Measurements from ENCODE around the gene ACOT8.
A peak's percentile ranks its signal among the peaks of the same experiment; 100 is the strongest.
"Not testable (repeated sequence)": the region's sequence is repeated elsewhere in the genome, so short reads cannot be mapped to it uniquely, and the experiment has no call there.

ACOT8 gene

DNA sequence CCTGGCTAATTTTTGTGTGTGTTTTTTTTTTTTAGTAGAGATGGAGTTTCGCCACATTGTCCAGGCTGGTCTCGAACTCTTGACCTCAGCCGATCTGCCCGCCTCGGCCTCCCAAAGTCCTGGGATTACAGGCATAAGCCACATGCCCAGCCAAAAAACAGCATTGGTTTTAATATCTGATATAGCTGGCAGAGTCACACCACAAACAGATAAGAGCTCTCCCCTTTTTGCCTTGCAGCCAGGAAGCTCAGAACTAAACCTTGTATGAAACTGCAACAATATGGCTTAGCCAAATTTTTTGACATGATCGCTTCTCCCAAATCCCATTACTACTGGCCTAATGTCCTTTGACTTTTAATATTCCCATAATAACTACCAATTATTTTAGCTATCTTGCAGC is 4.9 kb downstream of the ACOT8 start:
- no peak for DNase-seq (ENCODE audit: low read depth)

DNA sequence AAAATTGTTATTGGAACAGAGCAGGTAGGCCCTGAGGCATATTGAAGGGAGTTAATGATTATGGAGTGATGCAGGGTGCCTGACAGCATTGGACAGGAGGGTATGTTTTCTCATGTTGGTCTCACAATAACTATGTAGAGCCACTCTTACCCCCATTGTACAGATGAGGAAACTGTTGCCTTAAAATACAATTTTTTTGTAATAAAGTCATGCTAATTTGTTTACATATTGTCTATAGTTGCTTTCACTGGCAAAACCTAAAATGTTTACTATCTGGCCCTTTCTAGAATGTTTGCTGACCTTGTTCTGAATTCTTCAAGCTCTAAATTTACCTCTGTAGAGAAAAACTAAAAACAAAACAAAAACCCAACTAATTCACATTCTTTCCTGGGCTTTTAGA is 5.7 kb downstream of the ACOT8 start:
- DNase-seq (ENCODE audit: low read depth), result no peak

DNA sequence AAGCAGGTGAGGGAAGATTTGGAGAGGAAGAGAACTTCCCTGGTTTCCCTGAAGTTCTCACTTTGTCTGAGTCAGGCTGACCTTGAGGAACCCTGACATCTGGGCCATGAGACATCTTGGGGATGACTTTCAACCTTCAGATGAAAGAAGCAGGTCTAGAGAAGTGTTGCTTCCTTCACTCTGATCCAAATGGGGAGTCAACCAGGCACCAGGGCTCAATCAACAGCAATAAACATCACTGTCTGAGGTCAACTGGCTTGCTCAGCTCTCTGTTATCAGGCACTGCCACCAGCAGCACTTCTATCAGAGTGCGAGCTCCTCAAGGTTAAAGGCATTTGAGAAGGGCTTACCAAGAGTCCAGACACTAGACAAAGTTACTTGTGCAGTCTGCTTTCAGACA is 6.3 kb downstream of the ACOT8 start:
- DNase-seq (ENCODE audit: low read depth), result no peak

DNA sequence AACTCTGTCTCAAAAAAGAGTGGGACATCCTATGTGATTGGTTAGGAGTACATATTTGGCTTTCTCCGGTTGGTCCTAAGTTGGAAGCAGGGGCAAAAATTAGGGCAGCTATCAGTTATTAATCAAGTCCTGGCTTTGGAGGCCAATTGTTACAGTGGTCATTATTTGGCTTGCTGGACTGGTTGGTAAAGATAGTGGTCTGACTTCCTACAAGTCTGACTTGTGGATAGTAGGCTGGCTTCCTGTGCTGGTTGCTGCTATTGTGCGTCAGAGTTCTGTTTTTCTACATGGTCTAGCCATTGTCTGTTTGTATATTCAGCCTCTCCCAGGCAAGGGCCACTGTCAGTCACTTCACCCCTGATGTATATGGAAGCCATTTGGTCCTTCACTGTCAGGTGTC is 7.0 kb downstream of the ACOT8 start:
- no peak for DNase-seq (ENCODE audit: low read depth)

DNA sequence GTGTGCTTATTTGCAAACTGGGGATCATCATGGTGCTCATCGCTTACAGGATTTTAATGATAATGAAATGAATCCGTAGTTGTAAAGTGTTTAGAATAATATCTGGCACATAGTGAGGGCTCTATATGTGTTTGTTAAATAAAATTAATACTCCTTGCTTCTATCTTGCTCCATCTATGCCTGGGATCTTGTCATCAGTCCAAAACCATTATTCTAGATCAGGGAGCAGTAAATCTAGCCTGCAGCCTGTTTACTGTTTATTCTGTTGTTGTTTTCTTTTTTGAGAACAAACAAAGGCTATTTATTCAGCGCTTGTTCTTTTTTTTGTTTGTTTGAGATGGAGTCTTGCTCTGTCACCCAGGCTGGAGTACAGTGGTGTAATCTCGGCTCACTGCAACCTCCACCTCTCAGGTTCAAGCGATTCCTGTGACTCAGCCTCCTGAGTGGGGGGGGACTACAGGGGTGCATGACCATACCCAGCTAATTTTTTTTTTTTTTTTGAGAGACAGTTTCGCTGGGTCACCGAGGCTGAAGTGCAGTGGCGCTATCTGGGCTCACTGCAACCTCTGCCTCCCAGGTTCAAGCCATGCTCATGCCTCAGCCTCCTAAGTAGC is 8.1 kb downstream of the ACOT8 start:
- DNase-seq (ENCODE audit: low read depth), result no peak

DNA sequence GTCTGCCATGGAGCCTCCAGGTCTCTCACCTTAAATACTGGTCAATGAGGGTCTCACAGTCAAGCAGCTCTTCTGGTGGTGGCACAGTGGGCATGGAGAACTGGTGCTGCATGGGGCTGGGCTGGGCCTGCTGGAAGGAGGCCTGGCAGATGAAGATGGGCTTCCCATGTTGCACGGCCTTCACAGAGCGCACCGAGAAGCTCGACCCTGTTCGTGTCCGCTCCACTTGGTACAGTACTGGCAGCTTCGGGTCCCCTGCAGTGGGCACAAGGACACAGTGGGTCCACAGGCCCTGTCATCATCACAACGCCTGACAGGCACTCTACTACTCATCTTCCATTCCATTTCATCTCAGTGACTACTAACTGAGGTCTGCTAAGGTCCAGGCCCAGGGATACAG is 8.8 kb downstream of the ACOT8 start:
- DNase-seq (ENCODE audit: low read depth), result no peak

DNA sequence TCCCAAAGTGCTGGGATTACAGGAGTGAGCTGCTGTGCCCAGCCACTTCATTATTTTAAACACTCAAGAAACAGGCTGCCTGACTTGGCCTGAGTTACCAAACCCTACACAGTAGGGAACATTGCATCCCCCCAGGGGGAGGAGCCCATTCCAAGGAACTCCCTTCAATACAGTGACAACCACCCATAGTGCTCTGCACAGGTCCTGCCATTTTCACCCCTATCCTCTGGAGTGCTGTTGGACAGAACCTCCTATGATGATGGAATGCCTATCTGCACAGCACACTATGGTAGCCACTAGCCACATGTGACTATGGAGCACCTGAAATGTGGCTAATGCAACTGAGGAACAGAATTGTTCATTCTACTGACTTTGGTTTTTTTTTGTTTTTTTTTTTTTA is 11.7 kb downstream of the ACOT8 start:
- no peak for DNase-seq (ENCODE audit: low read depth)

DNA sequence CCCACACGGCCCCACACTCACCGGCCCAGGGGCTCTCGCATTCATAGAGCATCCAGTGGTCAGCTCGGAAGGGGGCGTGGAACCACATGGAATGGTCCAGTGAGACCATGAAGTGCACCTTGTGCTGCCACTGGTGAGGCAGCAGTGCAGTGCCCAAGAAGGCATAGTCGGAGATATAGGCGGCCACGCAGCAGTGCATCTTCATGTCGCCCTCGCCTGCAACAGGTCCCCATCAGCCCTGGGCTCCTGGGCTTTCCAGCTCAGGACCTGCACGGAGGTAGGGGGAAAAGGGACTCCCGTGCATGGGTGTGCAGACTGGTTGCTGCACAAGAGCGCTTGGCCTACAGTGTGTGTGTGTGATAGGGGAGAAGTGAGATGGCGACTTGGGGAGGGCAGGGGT is 13.7 kb downstream of the ACOT8 start:
- no peak for DNase-seq (ENCODE audit: low read depth)

DNA sequence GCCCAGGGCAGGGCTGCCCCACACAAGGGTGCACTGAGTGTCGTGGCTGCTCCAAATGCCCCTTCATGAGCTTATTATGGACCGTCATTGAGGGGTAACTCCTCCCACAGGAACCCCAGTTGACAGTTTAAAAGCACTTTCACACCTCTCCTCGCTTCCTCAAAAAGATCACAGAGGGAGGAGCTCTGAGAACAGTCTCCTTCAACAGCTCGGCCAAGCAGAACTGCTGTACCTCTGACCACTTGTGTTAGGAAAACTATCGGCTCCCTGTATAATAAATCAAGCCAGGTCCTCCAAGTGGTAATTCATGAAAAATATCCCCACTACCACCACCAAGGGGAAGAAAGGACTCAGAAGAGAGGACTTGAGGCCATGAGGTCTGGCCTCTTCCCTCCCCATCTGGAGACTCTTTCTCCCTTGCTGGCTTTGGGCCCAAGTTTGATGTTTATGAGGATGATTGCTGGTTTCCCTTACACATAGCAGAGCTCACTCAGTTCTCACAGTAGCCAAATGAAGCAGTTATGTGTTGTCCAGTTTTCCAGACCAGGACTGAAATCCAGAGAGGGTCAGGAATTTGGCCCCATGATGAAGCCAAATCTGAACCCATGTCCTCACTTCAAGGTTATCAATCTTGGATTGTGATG is 14.9 kb downstream of the ACOT8 start:
- DNase-seq (ENCODE audit: low read depth), result no peak

DNA sequence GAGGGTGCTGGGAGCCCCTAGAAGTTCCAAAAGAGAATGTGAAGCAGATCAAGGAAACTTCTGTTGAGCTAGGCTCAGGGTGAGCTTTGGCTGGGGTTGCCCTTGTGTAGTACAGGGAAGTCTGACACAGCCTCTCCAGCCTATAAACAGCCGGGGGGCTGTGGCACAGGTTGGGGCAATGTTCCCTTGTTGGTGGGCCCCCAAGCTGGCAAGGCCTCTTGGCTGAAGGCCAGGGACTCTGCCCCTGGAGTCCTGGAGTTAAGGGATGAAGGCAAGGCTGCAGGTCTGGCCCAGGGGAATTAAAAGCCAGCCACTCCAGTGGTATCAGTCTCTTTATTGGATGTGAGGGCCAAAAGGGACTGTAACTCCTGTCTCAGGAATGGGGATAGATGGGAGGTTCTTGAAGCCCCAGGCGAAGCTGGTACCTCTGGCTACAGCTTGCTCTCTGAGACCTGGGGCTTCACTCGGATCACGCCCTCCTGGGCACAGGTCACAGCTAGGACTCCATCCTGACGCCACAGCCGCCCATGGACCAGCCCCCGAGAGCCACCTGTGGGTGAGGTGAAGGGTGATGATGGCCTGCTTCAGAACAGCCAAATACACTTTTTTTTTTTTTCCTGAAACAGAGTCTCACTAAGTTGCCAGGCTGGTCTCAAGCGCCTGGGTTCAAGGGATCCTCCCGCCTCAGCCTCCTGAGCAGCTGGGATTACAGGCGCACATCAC is 15.6 kb downstream of the ACOT8 start:
- no peak for DNase-seq (ENCODE audit: low read depth)

DNA sequence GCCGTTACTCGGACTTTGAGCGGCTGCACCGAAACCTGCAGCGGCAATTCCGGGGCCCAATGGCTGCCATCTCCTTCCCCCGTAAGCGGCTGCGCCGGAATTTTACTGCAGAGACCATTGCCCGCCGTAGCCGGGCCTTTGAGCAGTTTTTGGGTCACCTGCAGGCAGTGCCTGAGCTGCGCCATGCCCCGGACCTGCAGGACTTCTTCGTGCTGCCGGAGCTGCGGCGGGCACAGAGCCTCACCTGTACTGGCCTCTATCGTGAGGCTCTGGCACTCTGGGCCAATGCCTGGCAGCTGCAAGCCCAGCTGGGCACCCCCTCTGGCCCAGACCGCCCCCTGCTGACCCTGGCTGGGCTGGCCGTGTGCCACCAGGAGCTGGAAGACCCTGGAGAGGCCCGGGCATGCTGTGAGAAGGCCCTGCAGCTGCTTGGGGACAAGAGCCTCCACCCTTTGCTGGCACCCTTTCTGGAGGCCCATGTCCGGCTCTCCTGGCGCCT is 16.4 kb downstream of the ACOT8 start:
- DNase-seq (ENCODE audit: low read depth), result no peak

DNA sequence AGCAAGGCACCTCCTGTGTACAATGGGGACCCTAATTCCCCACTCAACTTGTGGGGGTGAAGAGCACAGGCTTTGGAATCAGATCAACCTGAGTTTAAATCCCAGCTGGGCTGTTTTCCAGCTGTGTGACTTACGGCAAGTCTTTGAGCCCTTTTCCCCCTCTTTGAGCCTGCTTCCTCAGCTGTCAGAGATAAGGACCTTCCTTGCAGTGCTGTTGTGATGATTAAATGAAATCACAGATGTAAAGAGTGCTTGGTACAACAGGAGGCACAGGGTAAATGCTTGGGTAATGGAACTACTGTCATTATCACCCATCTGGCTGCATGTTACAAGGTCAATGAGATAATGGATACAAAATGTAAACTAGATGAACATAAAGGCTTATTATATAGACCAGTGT is 20.4 kb downstream of the ACOT8 start:
- DNase-seq (ENCODE audit: low read depth), result no peak

DNA sequence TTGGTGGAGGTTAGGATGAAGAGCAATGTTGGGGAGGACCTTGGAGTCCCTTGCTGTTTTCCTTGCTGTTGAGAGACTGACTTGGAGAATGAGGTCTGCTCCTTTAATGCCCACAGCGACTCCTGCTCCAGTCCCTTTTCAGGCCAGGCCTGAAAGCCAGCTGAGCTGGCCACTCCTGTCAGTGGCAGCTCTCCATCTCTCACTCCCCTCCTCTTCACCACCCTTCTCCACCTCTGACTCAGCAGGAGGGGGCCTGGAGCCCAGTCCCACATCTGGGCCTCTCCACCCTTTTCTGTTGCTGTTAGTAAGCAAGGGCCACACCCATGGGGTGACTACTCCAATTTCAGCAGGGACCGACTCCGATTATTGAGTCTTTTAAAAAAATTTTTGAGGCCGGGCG is 21.4 kb downstream of the ACOT8 start:
- no peak for DNase-seq (ENCODE audit: low read depth)

DNA sequence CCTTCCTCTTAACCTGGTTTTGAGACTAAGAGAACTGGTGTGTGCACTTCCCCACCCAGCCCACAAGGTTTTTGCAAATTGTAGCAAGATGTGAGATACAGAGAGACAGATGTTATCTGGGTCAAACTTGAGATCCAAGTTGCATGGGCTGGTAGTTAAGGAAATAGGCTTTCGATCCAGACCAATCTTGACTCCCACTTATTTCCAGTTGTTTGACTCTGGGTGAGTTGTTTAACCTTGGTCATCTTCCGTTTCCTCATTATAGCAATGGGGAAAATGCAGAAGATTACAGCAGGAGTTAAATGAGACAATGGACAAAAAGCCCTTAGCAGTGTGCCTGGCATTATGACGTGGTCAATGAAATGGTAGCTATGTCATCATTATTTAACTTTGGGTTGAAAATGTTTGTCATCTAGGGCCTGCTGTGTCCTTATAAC is 21.8 kb downstream of the ACOT8 start:
- DNase-seq (ENCODE audit: low read depth), result no peak

DNA sequence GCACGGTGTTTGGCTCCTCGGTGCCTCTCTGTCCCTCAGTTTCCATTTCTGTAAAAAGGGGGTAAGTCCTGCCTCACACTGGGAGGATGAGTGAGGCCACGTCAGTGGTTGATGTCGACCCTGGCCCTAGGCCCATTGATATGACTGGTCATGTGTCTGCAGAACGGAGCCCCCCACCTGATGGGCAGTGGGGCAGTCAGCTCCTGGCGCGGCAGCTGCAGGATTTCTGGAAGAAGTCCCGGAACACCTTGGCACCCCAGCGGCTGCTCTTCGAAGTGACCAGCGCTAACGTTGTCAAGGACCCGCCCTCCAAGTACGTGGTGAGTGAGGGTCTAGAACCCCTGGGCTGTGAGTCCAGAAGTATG is 22.4 kb downstream of the ACOT8 start:
- no peak for DNase-seq (ENCODE audit: low read depth)

DNA sequence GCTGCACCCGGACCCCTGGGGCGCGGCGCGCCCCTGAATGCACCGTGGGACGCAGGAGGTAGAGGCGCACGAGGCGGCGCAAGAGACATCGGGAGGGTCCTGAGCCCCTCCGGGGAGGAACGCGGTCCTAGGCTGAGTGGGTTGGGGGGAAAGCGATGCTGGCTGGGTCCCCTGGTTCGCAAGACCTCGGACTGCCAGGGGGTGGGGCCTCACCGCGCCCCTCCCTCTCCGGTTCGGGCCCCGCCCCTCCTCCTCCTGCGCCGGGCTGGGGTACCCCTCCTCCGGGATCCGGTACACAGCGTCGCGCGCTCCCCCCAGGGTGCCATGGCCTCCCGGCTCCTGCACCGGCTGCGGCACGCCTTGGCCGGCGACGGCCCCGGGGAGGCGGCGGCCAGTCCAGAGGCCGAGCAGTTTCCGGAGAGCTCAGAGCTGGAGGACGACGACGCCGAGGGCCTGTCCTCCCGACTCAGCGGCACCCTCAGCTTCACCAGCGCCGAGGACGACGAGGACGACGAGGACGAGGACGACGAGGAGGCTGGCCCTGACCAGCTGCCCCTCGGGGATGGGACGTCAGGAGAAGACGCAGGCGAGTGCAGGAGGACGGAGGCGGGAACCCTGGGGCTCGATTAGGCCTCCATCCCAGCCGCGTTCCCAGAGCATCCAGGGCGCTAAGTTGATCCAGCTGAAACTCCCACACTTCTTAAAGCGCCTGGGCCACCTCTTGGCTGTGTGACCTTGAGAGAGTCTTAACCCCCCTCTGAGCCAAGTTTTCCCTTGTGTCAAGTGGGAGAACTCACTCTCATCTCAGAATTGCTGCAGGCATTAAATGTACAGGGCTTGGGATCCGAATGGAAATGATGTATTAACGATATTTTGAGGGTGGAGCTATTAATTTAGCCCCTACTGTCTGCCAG is 23.1 kb downstream of the ACOT8 start:
- peak; percentile 38 for DNase-seq (ENCODE audit: low read depth)

DNA sequence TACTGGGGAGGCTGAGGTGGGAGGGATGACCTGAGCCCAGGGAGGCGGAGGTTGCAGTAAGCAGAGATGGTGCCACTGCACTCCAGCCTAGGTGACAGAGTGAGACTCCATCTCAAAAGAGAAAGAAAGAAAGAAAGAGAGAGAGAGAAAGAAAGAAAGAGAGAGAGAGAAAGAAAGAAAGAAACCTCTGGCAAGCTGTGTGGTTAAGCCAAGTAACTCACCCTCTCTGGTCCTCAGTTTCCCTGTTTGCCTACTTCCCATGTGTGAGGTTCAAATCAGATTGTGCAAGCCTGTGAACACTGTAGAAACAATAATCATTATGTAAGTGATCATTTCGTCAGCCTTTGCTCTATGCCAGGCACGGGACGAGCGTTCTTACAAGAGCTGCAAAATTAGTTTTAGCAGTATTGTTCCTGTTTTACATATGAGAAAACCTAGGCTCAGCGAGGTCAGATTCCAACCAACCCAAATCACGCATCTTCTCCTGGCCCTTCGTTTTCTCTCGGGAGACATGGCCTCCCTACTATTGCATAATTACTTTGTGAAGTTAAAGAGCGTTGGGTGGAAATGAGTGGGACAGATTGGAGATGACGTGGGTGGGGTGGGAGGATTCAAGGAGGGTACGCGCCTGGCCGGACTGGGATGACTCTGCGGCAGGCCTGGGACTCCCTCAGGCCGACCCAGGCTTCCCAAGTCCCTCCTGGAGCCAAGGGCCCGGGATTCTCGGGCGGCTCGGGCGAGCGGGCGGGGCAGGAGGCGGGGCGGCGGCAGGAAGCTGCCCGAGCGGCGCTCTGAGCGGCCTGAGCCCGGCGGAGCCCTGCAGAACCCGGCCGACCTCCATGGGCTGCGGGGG is 23.9 kb downstream of the ACOT8 start, which contains the start of gene SNX21:
Gene SNX21 (plus strand): TSS at position 770 of the 853 bp plus-strand sequence. CDS start 121 bp downstream, outside the sequence.
- DNase-seq (ENCODE audit: low read depth), result peak; percentile 15

DNA sequence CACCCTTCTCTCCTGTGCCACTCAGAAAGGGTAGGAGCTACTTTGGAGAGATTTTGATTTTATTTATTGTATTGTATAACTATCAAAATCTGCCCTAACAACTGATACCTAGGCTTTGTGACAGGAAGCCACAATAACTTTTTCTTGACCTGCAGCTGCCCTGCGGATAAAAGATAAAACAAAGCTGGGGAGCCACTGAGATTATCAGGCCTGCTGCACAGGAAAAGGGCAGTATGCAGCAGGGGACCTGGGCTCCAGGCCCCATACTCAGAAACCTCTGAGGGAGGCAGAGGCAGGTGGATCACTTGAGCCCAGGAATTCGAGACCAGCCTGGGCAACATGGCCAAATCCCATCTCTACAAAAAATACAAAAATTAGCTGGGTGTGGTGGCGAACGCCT is 24.6 kb downstream of the ACOT8 start:
- DNase-seq (ENCODE audit: low read depth), result no peak

DNA sequence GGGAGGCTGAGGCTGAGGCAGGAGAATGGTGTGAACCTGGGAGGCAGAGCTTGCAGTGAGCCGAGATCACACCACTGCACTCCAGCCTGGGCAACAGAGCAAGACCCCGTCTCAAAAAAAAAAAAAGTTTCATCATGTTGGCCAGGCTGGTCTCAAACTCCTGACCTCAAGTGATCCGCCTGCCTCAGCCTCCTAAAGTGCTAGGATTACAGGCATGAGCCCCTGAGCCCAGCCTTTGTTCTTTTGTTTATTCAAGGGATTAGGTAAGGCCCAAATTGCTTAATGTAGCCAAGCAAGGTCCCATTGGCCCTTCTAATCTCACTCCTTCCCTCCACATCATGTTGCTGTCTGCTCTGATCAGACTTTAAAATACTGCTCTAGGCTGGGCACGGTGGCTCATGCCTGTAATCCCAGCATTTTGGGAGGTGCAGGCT is 27.5 kb downstream of the ACOT8 start:
- DNase-seq (ENCODE audit: low read depth), result not testable (repeated sequence)

DNA sequence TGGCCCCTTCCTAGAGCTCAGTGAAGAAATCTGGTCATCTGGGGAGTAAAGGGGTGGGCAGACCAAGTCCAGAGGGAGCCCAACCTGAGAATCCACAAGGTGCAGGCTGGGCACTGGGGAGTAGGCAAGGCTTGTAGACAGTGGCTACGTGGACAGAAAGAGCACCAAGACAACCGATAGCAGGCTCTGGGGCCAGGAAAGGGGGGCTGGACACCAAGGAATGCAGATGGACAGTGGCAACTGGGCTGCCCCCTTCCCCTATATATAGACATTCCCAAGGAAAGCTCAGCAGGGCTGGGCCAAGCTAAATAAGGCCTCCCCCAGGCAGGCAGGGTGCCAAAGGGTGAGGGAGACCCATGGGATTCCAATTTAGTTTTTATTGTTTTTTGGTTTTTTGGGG is 28.6 kb downstream of the ACOT8 start:
- no peak for DNase-seq (ENCODE audit: low read depth)

DNA sequence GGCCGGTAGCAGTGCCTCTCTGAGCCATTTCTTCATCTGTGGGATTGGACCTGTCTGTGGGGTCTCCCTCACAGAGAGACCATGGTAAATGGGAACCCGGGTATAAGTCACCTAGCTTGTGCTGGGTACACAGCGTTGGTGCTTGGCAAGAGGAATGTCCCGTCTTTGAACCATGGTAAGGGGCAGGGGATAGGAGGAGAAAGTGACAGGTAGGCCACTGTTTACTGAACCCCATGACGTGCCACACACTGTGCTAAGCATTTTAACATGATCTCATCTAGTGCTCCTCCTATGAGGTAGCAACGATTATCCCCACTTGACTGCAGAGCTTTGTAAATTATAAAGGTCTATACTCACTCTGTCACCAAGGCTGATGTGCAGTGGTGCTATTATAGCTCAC is 29.5 kb downstream of the ACOT8 start:
- DNase-seq (ENCODE audit: low read depth), result no peak

Data from activated T-cell treated with anti-CD3 and anti-CD28 coated beads for 48 hours (primary cell).